SK-N-SH treated with all-trans-retinoic acid at 6 μM for 48 hours (cell line): ENCODE results near the gene OPHN1.
"Not testable (repeated sequence)": the region's sequence is repeated elsewhere in the genome, so short reads cannot be mapped to it uniquely, and the experiment has no call there.

Experiments used
- ATAC-seq: fragments of 200-7000 bp; cut with Tn5 transposase; 3 replicates; pipeline ENCODE4 v1.9.1; 2020; ENCODE audit warnings: mild to moderate bottlenecking, moderate library complexity
- ARNTL ChIP-seq: fragments of 450-650 bp; formaldehyde crosslinking; IDR thresholded peaks from 2 replicates; pipeline ENCODE4 v1.5.0; 2020; ENCODE audit warnings: low read depth, mild to moderate bottlenecking, moderate library complexity, borderline replicate concordance
- BACH2 ChIP-seq: fragments of 250-450 bp; sonication (Bioruptor Pico); IDR thresholded peaks from 2 replicates; pipeline ENCODE4 v1.9.0; 2021; ENCODE audit warnings: mild to moderate bottlenecking, borderline replicate concordance
- CREB5 ChIP-seq: fragments of 250-450 bp; sonication (Bioruptor Pico); IDR thresholded peaks from 2 replicates; pipeline ENCODE4 v1.5.1; 2020; ENCODE audit warnings: low read depth, mild to moderate bottlenecking, moderate library complexity
- CSDC2 ChIP-seq: fragments of 250-450 bp; sonication (Bioruptor Pico); IDR thresholded peaks from 2 replicates; pipeline ENCODE4 v1.5.0; 2020; ENCODE audit warnings: mild to moderate bottlenecking, moderate library complexity
- ESRRG ChIP-seq: fragments of 250-450 bp; sonication (Bioruptor Pico); IDR thresholded peaks from 2 replicates; pipeline ENCODE4 v1.6.1; 2021; ENCODE audit warnings: mild to moderate bottlenecking
- GLIS3 ChIP-seq: fragments of 250-450 bp; sonication (Bioruptor Pico); IDR thresholded peaks from 2 replicates; pipeline ENCODE4 v1.5.0; 2020; ENCODE audit warnings: mild to moderate bottlenecking, moderate library complexity
- ISL1 ChIP-seq: fragments of 250-450 bp; sonication (Bioruptor Pico); IDR thresholded peaks from 2 replicates; pipeline ENCODE4 v2.1.2; 2022; ENCODE audit warnings: mild to moderate bottlenecking, moderate library complexity
- OSR1 ChIP-seq: fragments of 250-450 bp; sonication (Bioruptor Pico); IDR thresholded peaks from 2 replicates; pipeline ENCODE4 v1.8.0; 2022; ENCODE audit warnings: moderate library complexity, mild to moderate bottlenecking, inconsistent platforms
- POU6F1 ChIP-seq: fragments of 250-450 bp; sonication (Bioruptor Pico); IDR thresholded peaks from 2 replicates; pipeline ENCODE4 v1.8.0; 2021; ENCODE audit warnings: low read depth, mild to moderate bottlenecking, moderate library complexity, borderline replicate concordance
- PPARA ChIP-seq: fragments of 250-450 bp; sonication (Bioruptor Pico); IDR thresholded peaks from 2 replicates; pipeline ENCODE4 v1.5.0; 2020; ENCODE audit warnings: mild to moderate bottlenecking, borderline replicate concordance
- RARB ChIP-seq: fragments of 250-450 bp; sonication (Bioruptor Pico); IDR thresholded peaks from 2 replicates; pipeline ENCODE4 v1.8.0; 2021; ENCODE audit warnings: mild to moderate bottlenecking, moderate library complexity
- SNAI2 ChIP-seq: fragments of 250-450 bp; sonication (Bioruptor Pico); IDR thresholded peaks from 2 replicates; pipeline ENCODE4 v1.5.0; 2020; ENCODE audit warnings: mild to moderate bottlenecking, moderate library complexity
- TCF4 ChIP-seq: fragments of 250-450 bp; sonication (Bioruptor Pico); IDR thresholded peaks from 2 replicates; pipeline ENCODE4 v1.8.0; 2021; ENCODE audit warnings: mild to moderate bottlenecking, moderate library complexity, borderline replicate concordance
- TSHZ2 ChIP-seq: fragments of 250-450 bp; sonication (Bioruptor Pico); IDR thresholded peaks from 2 replicates; pipeline ENCODE4 v1.5.0; 2020; ENCODE audit warnings: mild to moderate bottlenecking, moderate library complexity
- ZC3H10 ChIP-seq: fragments of 250-450 bp; sonication (Bioruptor Pico); IDR thresholded peaks from 2 replicates; pipeline ENCODE4 v1.5.1; 2021; ENCODE audit warnings: mild to moderate bottlenecking, moderate library complexity
- ZFP30 ChIP-seq: fragments of 450-650 bp; formaldehyde crosslinking; IDR thresholded peaks from 2 replicates; pipeline ENCODE4 v1.5.0; 2022; ENCODE audit warnings: mild to moderate bottlenecking, moderate library complexity
- ZNF70 ChIP-seq: fragments of 450-650 bp; formaldehyde crosslinking; IDR thresholded peaks from 2 replicates; pipeline ENCODE4 v1.5.0; 2020; ENCODE audit warnings: mild to moderate bottlenecking, moderate library complexity
- ZNF8 ChIP-seq: fragments of 450-650 bp; formaldehyde crosslinking; IDR thresholded peaks from 2 replicates; pipeline ENCODE4 v1.5.0; 2020; ENCODE audit warnings: mild to moderate bottlenecking, moderate library complexity
- TF ChIP-seq, protein P1 (sequence below): fragments of 250-450 bp; sonication (Bioruptor Pico); IDR thresholded peaks from 2 replicates; pipeline ENCODE4 v1.5.1; 2021; ENCODE audit warnings: mild to moderate bottlenecking, moderate library complexity

Gene OPHN1

DNA sequence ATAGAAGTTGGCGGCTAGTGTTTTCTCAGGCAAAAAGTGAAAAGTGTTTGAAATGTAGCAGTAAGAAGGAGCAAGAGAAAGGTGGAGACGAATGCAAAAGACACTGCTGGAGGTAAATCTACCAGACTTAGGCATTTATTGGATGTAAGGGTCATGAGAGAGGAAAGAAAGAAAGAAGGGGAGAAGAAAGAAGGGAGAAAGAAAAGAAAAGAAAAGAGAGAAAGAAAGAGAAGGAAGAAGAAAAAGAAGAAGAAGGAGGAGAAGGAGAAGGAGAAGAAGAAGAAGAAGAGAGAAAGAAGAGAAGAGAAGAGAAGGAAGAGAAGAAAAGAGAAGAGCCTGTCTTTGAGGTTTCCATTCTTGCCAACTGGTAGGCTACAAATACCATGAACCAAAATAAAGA lies 31.2 kb downstream of the OPHN1 start:
- ATAC-seq, result no peak
- TF ChIP-seq ZNF70 (CRISPR knock-in tag), result no peak
- TF ChIP-seq CSDC2, result no peak

- no peak for ATAC-seq
- TF ChIP-seq PPARA (CRISPR knock-in tag) (no peak), RARB (CRISPR knock-in tag) (no peak), ZC3H10 (CRISPR knock-in tag) (no peak), ISL1 (CRISPR knock-in tag) (no peak), POU6F1 (CRISPR knock-in tag) (no peak), BACH2 (CRISPR knock-in tag) (no peak), ESRRG (CRISPR knock-in tag) (no peak), ZNF70 (CRISPR knock-in tag) (no peak), ZFP30 (no peak), SNAI2 (CRISPR knock-in tag) (no peak), TCF4 (CRISPR knock-in tag) (no peak)
- TF ChIP-seq, protein P1, sequence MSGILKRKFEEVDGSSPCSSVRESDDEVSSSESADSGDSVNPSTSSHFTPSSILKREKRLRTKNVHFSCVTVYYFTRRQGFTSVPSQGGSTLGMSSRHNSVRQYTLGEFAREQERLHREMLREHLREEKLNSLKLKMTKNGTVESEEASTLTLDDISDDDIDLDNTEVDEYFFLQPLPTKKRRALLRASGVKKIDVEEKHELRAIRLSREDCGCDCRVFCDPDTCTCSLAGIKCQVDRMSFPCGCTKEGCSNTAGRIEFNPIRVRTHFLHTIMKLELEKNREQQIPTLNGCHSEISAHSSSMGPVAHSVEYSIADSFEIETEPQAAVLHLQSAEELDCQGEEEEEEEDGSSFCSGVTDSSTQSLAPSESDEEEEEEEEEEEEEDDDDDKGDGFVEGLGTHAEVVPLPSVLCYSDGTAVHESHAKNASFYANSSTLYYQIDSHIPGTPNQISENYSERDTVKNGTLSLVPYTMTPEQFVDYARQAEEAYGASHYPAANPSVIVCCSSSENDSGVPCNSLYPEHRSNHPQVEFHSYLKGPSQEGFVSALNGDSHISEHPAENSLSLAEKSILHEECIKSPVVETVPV (CRISPR knock-in tag), result no peak
Observed at GRCh38 chrX:68398291-68398690, 35.0 kb downstream of the OPHN1 start.

GRCh38 chrX:68396953-68397352 lies 36.3 kb downstream of the OPHN1 start:
- ATAC-seq, result no peak; the same call in 2 of the 3 replicates
- TF ChIP-seq PPARA (CRISPR knock-in tag) (no peak), ZNF8 (CRISPR knock-in tag) (no peak), OSR1 (CRISPR knock-in tag) (no peak)

GRCh38 chrX:68389419-68389960 lies 43.8 kb downstream of the OPHN1 start:
- not testable (repeated sequence) for ATAC-seq

DNA sequence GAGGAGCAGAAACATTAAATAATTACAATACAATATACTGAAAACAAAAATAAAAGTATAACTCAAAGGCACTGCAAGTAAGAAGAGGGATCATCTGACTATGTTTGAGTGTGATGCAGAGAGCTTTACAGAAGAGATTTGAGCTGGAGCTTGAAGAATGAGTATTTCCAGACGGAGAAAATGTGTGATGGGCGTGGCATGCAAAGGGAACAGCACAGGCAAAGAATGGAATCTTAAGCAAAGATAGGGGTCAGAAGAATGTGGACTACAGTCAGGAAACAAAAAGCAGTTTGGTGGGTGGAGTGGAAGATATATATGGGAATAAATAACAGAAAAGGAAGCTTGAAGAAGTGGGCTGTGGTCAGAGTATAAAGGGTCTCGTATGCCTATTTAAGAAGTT lies 45.5 kb downstream of the OPHN1 start:
- TF ChIP-seq ZNF70 (CRISPR knock-in tag) (no peak), ARNTL (CRISPR knock-in tag) (no peak), SNAI2 (CRISPR knock-in tag) (no peak), GLIS3 (CRISPR knock-in tag) (no peak)
- ATAC-seq, result no peak

DNA sequence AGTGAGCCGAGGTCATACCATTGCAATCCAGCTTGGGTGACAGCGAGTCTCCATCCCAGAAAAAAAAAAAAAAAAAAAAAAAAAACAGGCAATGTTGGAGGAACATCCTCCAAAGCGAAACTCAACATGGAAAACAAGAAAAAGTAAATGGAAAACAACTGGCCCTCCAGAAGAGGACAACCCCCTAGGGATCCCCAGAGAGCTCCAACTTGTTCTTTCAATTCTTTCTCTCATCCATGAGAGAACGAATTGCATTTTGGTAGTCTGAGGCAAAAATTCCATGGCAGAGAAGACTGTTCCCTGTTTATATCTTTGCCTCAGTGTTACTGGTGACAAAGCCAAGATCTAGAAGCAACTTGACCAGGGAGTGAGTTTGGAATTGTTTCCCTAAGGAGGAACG lies 49.8 kb downstream of the OPHN1 start:
- ATAC-seq, result no peak
- TF ChIP-seq PPARA (CRISPR knock-in tag), result no peak
- no peak for TF ChIP-seq SNAI2 (CRISPR knock-in tag)
- no peak for TF ChIP-seq GLIS3 (CRISPR knock-in tag)
- TF ChIP-seq ESRRG (CRISPR knock-in tag), result no peak
- TF ChIP-seq RARB (CRISPR knock-in tag), result no peak
- TF ChIP-seq CREB5, result no peak
- TF ChIP-seq ZNF8 (CRISPR knock-in tag), result no peak
- TF ChIP-seq TSHZ2 (CRISPR knock-in tag), result no peak
- no peak for TF ChIP-seq ZNF70 (CRISPR knock-in tag)
- TF ChIP-seq ARNTL (CRISPR knock-in tag), result no peak
- no peak for TF ChIP-seq CSDC2
- TF ChIP-seq ZC3H10 (CRISPR knock-in tag), result no peak
- TF ChIP-seq OSR1 (CRISPR knock-in tag), result no peak
- no peak for TF ChIP-seq TCF4 (CRISPR knock-in tag)

DNA sequence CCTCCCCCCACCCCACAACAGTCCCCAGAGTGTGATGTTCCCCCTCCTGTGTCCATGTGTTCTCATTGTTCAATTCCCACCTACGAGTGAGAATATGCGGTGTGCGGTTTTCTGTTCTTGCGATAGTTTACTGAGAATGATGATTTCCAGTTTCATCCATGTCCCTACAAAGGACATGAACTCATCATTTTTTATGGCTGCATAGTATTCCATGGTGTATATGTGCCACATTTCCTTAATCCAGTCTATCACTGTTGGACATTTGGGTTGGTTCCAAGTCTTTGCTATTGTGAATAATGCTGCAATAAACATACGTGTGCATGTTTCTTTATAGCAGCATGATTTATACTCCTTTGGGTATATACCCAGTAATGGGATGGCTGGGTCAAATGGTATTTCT lies 55.7 kb downstream of the OPHN1 start:
- ATAC-seq, result not testable (repeated sequence)
